ENCODE measurements around the gene GSTCD.

- no peak for TF ChIP-seq CTCF (IDR thresholded peaks at IDR 0.05; ENCODE audit: low read length)
- no peak for TF ChIP-seq EZH2 (IDR thresholded peaks at IDR 0.05; ENCODE audit: borderline replicate concordance, low read length)
Measured at GRCh38 chr4:105679186-105679585, 29.4 kb upstream of the GSTCD start.

Measured in OCI-LY1 (cell line).